ENCODE data around the gene KLF18.
"Not testable (repeated sequence)": the region's sequence is repeated elsewhere in the genome, so short reads cannot be mapped to it uniquely, and the experiment has no call there.

Gene KLF18

GRCh38 chr1:44120398-44120949, 21.0 kb downstream of the KLF18 start:
- DNase-seq (ENCODE audit: low read depth in 2 of 3, low spot score in 1 of 3), result no peak

GRCh38 chr1:44119525-44119924, 21.9 kb downstream of the KLF18 start:
- no peak for DNase-seq (ENCODE audit: low read depth in 2 of 3, low spot score in 1 of 3)

GRCh38 chr1:44118682-44119081, 22.7 kb downstream of the KLF18 start, which contains the start of gene KLF17:
TSS of gene KLF17 (plus strand) at chr1:44118821. CDS start at chr1:44118908, 87 bp downstream.
- DNase-seq (ENCODE audit: low read depth in 2 of 3, low spot score in 1 of 3), result no peak

GRCh38 chr1:44117272-44117671, 24.2 kb downstream of the KLF18 start:
- DNase-seq (ENCODE audit: low read depth in 2 of 3, low spot score in 1 of 3), result not testable (repeated sequence)

- no peak for DNase-seq (ENCODE audit: low read depth in 2 of 3, low spot score in 1 of 3)
Measured at GRCh38 chr1:44114098-44114497, 27.3 kb downstream of the KLF18 start.

GRCh38 chr1:44113095-44113609, 28.3 kb downstream of the KLF18 start:
- DNase-seq (ENCODE audit: low read depth in 2 of 3, low spot score in 1 of 3), result no peak

GRCh38 chr1:44112486-44112885, 28.9 kb downstream of the KLF18 start:
- DNase-seq (ENCODE audit: low read depth in 2 of 3, low spot score in 1 of 3), result no peak

GRCh38 chr1:44111861-44112260, 29.6 kb downstream of the KLF18 start:
- no peak for DNase-seq (ENCODE audit: low read depth in 2 of 3, low spot score in 1 of 3)

GRCh38 chr1:44110916-44111315, 30.5 kb downstream of the KLF18 start:
- no peak for DNase-seq (ENCODE audit: low read depth in 2 of 3, low spot score in 1 of 3)

GRCh38 chr1:44108971-44109370, 32.5 kb downstream of the KLF18 start:
- no peak for DNase-seq (ENCODE audit: low read depth in 2 of 3, low spot score in 1 of 3)

GRCh38 chr1:44108241-44108640, 33.2 kb downstream of the KLF18 start:
- no peak for DNase-seq (ENCODE audit: low read depth in 2 of 3, low spot score in 1 of 3)

GRCh38 chr1:44105810-44106209, 35.6 kb downstream of the KLF18 start:
- no peak for DNase-seq (ENCODE audit: low read depth in 2 of 3, low spot score in 1 of 3)

GRCh38 chr1:44103270-44104131, 37.9 kb downstream of the KLF18 start:
- no peak for DNase-seq (ENCODE audit: low read depth in 2 of 3, low spot score in 1 of 3)

- DNase-seq (ENCODE audit: low read depth in 2 of 3, low spot score in 1 of 3), result no peak
Measured at GRCh38 chr1:44101328-44101727, 40.1 kb downstream of the KLF18 start.

GRCh38 chr1:44100183-44100868, 41.1 kb downstream of the KLF18 start:
- no peak for DNase-seq (ENCODE audit: low read depth in 2 of 3, low spot score in 1 of 3)

- no peak for DNase-seq (ENCODE audit: low read depth in 2 of 3, low spot score in 1 of 3)
Measured at GRCh38 chr1:44094047-44094446, 47.4 kb downstream of the KLF18 start.

- no peak for DNase-seq (ENCODE audit: low read depth in 2 of 3, low spot score in 1 of 3)
Measured at GRCh38 chr1:44090429-44091252, 50.8 kb downstream of the KLF18 start.

- DNase-seq (ENCODE audit: low read depth in 2 of 3, low spot score in 1 of 3), result no peak
Measured at GRCh38 chr1:44089371-44090048, 51.9 kb downstream of the KLF18 start.

Data from stimulated activated CD4-positive, alpha-beta T cell treated with anti-CD3 and anti-CD28 coated beads, Interleukin-12 subunit alpha, Interleukin-12 subunit beta, amount 100 ng/mL, for 48 hours (primary cell).